Activated B cell treated with CpG ODN at 0.5 μM for 24 hours (primary cell): Measurements from ENCODE around the gene CCDC178. TPM values are rescaled to one million over a fixed set of nuclear protein-coding genes. Genes with fewer than 3 reads are reported as not detected.
"Not testable (repeated sequence)": the region's sequence is repeated elsewhere in the genome, so short reads cannot be mapped to it uniquely, and the experiment has no call there.

ENCODE experiments used
- ATAC-seq: fragments of 200-7000 bp; cut with Tn5 transposase; one replicate; pipeline ENCODE4 v1.10.0; 2021; ENCODE audit warnings: low read depth, mild to moderate bottlenecking, moderate library complexity
- CTCF ChIA-PET: fragments of 350-600 bp; sonication (Branson Sonifier 250); formaldehyde crosslinking; loops from one replicate; lab custom pipeline; 2021; ENCODE audit warnings: antibody characterized with exemption; lab: Charles Lee
- POLR2A ChIA-PET: fragments of 350-600 bp; sonication (Branson Sonifier 250); formaldehyde crosslinking; loops from one replicate; lab custom pipeline; 2021; ENCODE audit warnings: antibody characterized with exemption; lab: Charles Lee
- DNase-seq: peaks from one replicate; pipeline ENCODE4 v3.0.0; 2022
- H3K27ac Mint-ChIP-seq: one replicate; pipeline ENCODE4 v1.8.0; 2020; ENCODE audit warnings: mixed read lengths
- H3K27me3 Mint-ChIP-seq: one replicate; pipeline ENCODE4 v1.8.0; 2021; ENCODE audit warnings: mixed read lengths
- H3K36me3 Mint-ChIP-seq: one replicate; pipeline ENCODE4 v1.8.0; 2021; ENCODE audit warnings: low read depth, mixed read lengths
- H3K4me1 Mint-ChIP-seq: one replicate; pipeline ENCODE4 v1.8.0; 2021; ENCODE audit warnings: mixed read lengths
- H3K4me3 Mint-ChIP-seq: one replicate; pipeline ENCODE4 v1.8.0; 2020; ENCODE audit warnings: mild to moderate bottlenecking, mixed read lengths
- H3K9me3 Mint-ChIP-seq: one replicate; pipeline ENCODE4 v1.8.0; 2020; ENCODE audit warnings: mixed read lengths
- CTCF ChIP-seq: fragments of 200-600 bp; IDR thresholded peaks from one replicate; pipeline ENCODE4 v1.8.0; 2022; ENCODE audit warnings: antibody characterized with exemption, mild to moderate bottlenecking
- intact Hi-C: fragments of 100-400 bp; cut with micrococcal nuclease; formaldehyde crosslinking; loops from one replicate; pipeline ENCODE4 v1.15.1; 2024
- total RNA-seq: library from RNA; stranded (reverse); gene quantifications from 2 replicates; pipeline ENCODE4 v1.2.3, GENCODE V29; 2022

The CCDC178 gene
- total RNA-seq, 1 donor from 2014 or later = not detected

DNA sequence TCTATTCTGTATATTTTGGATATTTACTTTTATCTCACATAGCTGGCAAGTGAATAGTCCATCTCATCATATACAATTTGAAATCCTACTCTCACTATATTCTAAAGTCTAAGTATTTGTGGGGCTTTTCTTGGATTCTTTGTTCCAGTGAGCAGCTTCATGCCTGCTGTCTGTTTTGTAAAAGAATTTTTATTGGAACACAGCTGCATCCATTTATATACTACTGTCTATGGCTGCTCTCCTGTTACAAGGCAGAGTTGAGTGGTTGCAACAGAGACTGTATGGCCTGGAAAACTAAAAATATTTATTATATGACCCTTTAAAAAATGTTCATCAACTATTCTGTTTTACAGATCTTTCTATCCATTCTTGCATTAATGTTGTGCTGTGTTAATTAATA lies 474.4 kb downstream of the CCDC178 start:
- no peaks in the 10 kb centered on the region for H3K36me3 Mint-ChIP-seq
- ATAC-seq = no peak
- peaks cover 6% of the 10 kb centered on the region for H3K27me3 Mint-ChIP-seq
- TF ChIP-seq CTCF = no peak
- H3K9me3 Mint-ChIP-seq = no peaks in the 10 kb centered on the region
- no peak overlapping the region for H3K27ac Mint-ChIP-seq
- ChIA-PET POLR2A (no interaction called here), CTCF (no interaction called here)
- no peak for DNase-seq
- no peaks in the 10 kb centered on the region for H3K4me1 Mint-ChIP-seq
- intact Hi-C loops = no loop called here
- H3K4me3 Mint-ChIP-seq = no peak overlapping the region

GRCh38 chr18:32961538-32961937 lies 479.0 kb downstream of the CCDC178 start:
- POLR2A ChIA-PET = no interaction called here
- no peak for TF ChIP-seq CTCF
- peaks cover 9% of the 10 kb centered on the region for H3K27me3 Mint-ChIP-seq
- H3K4me3 Mint-ChIP-seq = no peak overlapping the region
- no peak overlapping the region for H3K27ac Mint-ChIP-seq
- no peaks in the 10 kb centered on the region for H3K36me3 Mint-ChIP-seq
- DNase-seq = no peak
- no peaks in the 10 kb centered on the region for H3K9me3 Mint-ChIP-seq
- H3K4me1 Mint-ChIP-seq = no peaks in the 10 kb centered on the region
- intact Hi-C loops = no loop called here
- no peak for ATAC-seq
- CTCF ChIA-PET = no interaction called here

GRCh38 chr18:32958746-32959145 lies 481.8 kb downstream of the CCDC178 start:
- intact Hi-C loops = no loop called here
- Mint-ChIP-seq H3K4me3 (no peak overlapping the region), H3K27me3 (peaks cover 5% of the 10 kb centered on the region), H3K4me1 (no peaks in the 10 kb centered on the region), H3K36me3 (no peaks in the 10 kb centered on the region), H3K27ac (no peak overlapping the region), H3K9me3 (no peaks in the 10 kb centered on the region)
- ATAC-seq (no peak), DNase-seq (no peak)
- ChIA-PET POLR2A (no interaction called here), CTCF (no interaction called here)
- TF ChIP-seq CTCF = no peak

DNA sequence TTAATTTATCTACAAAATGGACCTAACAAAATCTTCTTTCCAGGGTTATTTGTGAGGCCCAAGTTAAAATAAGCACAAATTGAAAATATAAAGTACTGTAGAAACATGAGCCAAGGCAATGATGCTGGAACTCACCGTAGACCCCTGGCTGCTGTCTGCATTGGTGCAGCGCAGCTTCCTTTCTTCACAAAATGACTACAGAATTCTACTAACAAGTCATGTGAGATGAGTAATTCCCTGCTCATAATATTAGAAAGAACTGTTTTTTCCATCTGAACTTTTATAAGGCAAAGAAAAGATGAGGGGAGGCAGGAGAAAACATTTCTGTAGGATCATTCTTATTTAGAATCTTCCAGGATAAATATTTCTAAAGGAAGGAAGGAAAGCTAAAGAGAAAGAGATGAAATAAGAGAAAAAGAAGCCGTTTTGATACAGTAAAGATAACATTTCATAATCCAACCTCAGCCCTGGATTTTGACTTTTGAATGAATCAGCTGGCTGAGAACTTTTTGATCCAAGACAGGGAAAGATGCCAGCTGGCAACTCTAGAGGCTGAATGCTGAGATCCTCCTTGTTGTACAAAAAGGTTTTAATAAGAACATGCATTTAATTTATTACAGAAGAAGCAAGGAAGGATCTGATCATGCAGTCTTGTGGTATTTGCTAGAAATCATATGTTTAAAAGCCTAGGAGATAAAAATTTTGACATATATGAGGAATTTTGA lies 483.8 kb downstream of the CCDC178 start:
- DNase-seq (no peak), ATAC-seq (no peak)
- intact Hi-C loops = no loop called here
- H3K9me3 Mint-ChIP-seq = peaks cover 2% of the 10 kb centered on the region
- CTCF ChIA-PET = no interaction called here
- no peak overlapping the region for H3K4me3 Mint-ChIP-seq
- H3K36me3 Mint-ChIP-seq = no peaks in the 10 kb centered on the region
- no peak overlapping the region for H3K27ac Mint-ChIP-seq
- POLR2A ChIA-PET = no interaction called here
- no peak for TF ChIP-seq CTCF
- no peaks in the 10 kb centered on the region for H3K4me1 Mint-ChIP-seq
- H3K27me3 Mint-ChIP-seq = peaks cover 5% of the 10 kb centered on the region

GRCh38 chr18:32952318-32952717 lies 488.2 kb downstream of the CCDC178 start:
- H3K4me3 Mint-ChIP-seq, H3K9me3 Mint-ChIP-seq, H3K27me3 Mint-ChIP-seq, POLR2A ChIA-PET, H3K36me3 Mint-ChIP-seq, CTCF ChIA-PET, intact Hi-C loops, DNase-seq, H3K4me1 Mint-ChIP-seq, ATAC-seq, H3K27ac Mint-ChIP-seq: not testable (repeated sequence)

GRCh38 chr18:32937597-32937996 lies 502.9 kb downstream of the CCDC178 start:
- Mint-ChIP-seq H3K4me3 (no peak overlapping the region), H3K27ac (no peak overlapping the region), H3K27me3 (no peaks in the 10 kb centered on the region), H3K9me3 (no peaks in the 10 kb centered on the region), H3K36me3 (no peaks in the 10 kb centered on the region), H3K4me1 (no peaks in the 10 kb centered on the region)
- TF ChIP-seq CTCF = no peak
- ATAC-seq (no peak), DNase-seq (no peak)
- intact Hi-C loops = no loop called here
- ChIA-PET POLR2A (no interaction called here), CTCF (no interaction called here)
